GM18526 (cell line): ENCODE results near the gene LIMCH1.

Experiments used
- POLR2A ChIP-seq: IDR thresholded peaks from 3 replicates; pipeline ENCODE4 v1.6.1; 2011; ENCODE audit not compliant: insufficient read length; ENCODE audit errors: extremely low read depth

The LIMCH1 gene

GRCh38 chr4:41517121-41517520 is 20.8 kb upstream of the LIMCH1 start:
- no peak for TF ChIP-seq POLR2A

DNA sequence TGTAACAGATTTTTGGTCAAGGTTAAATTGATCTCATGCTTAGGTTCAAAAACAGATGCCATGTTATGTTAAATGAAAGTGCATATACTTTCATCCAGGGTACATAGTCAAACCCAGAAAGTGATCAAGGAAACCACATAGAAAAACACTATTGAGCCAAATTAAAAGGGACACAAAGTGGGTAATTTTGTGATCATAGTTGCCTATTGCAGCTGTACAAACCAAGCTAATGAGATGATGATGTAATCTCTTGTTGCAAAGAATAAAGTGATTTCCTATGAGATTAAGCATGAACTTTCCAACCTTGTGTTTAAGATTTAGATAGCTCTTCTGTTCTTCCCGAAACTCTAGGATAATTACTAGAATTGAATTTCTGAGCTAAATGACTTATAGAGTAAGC is 20.2 kb upstream of the LIMCH1 start:
- no peak for TF ChIP-seq POLR2A

- TF ChIP-seq POLR2A: no peak
Measured at GRCh38 chr4:41524425-41524824, 13.5 kb upstream of the LIMCH1 start.

DNA sequence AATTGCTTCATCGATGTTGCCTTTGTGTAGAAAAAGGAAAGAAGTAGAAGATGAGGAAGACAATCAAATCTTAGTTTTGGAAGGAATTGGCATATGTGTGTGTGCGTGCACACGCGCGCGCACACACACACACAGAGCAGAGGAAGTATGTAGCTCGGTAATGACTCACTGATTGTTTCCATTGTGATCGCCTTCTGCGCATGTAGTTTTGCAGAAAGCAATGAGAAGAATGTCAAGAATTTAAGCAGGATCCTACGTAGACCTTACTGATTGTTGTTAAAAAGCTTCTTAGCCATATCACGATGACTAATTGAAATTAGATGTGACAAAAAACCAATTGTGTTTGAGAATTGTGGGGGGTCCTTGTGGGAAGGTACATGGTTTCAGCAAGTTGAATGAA is 12.8 kb upstream of the LIMCH1 start:
- no peak for TF ChIP-seq POLR2A

DNA sequence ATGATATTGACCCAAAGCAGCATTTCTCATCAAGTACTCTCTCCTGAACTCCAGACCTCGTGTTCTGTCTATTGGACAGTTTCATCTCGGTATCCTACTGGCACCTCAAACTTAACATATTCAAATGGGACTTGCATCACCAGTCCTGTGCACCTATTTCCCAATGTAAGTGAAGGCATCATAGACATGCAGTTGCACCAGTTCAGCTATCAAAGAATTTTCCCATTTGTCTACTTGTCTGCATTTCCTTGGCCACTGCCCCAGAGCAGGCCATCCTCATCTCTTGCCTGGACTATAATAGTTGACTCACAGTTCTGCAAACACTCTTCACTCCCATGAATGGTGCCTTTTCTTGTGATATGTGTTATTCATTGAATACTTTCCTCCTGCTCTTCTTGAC is 11.3 kb upstream of the LIMCH1 start:
- TF ChIP-seq POLR2A: no peak

DNA sequence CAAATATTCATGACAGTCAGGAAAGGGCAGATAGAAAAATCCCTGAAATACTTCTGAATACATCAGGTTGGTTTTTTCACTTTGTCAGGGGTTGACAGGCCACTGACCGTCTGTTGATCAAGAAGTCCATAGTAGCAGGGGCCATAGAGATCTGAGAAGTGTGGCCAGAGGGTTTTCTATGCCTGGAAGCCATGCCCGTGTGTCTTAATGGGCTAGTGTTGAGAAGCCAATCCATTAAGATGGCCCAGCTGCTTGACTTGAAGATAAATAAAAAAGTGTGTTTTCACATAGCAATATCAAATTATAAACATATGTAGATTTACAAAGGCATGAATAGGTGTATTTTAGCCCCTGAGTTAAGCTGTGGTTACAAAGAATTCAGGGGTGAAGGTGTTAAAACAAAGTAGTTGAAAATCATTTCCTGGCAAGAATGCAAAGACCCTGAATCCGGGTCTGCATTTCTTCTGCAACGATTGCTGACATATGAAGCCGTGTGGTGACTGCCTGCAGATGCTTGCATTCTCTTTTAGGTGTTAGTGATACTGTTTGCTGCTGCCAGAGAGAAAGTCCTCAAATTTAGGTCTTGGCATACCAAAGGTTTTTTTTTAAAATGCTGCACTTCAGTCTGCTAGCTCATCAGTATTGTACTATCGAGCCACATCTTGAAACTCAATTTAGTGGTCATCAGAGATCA is 9.3 kb upstream of the LIMCH1 start:
- TF ChIP-seq POLR2A: no peak

- no peak for TF ChIP-seq POLR2A
Measured at GRCh38 chr4:41530741-41531140, 7.2 kb upstream of the LIMCH1 start.

DNA sequence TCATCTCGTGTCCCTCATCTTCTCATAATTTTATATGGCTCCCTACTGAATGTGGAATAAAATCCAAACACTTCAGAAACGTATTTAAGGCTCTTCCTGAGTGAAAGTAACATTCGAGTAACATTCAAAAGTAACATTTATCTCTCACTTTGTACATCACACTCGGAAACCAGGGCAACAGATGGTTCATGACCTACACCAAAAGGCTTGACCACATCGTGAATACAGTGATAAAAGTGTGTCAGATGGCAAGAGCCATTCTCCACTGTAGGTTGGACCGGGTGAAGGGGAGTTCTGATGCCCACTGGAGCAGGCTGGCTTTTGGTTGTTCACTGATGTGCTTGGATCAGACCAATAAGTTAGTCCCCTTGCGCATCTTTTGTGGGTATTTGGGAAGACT is 5.6 kb upstream of the LIMCH1 start:
- TF ChIP-seq POLR2A: no peak

GRCh38 chr4:41532882-41533281 is 5.1 kb upstream of the LIMCH1 start:
- TF ChIP-seq POLR2A: no peak

- TF ChIP-seq POLR2A: no peak
Measured at GRCh38 chr4:41533680-41534079, 4.3 kb upstream of the LIMCH1 start.

DNA sequence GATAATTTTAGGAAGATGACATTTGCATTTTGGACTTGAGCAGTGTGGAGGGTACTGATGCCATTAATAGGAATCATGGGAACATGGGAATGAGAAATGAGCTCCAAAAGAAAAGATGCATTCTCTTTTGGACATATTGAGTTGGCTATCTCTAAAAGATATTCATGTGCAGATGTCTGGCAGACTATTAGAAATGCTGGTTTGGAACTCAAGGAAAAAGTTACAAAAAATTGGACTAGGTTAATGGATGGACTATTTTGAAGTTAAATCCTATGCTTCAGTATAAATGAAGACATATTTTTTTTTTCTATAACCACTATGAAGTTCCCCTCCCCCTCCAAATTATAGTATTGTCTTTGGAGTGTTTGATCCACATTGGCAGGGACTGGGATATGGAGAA is 3.6 kb upstream of the LIMCH1 start:
- TF ChIP-seq POLR2A: no peak

GRCh38 chr4:41535911-41536371 is 2.0 kb upstream of the LIMCH1 start:
- TF ChIP-seq POLR2A: no peak

DNA sequence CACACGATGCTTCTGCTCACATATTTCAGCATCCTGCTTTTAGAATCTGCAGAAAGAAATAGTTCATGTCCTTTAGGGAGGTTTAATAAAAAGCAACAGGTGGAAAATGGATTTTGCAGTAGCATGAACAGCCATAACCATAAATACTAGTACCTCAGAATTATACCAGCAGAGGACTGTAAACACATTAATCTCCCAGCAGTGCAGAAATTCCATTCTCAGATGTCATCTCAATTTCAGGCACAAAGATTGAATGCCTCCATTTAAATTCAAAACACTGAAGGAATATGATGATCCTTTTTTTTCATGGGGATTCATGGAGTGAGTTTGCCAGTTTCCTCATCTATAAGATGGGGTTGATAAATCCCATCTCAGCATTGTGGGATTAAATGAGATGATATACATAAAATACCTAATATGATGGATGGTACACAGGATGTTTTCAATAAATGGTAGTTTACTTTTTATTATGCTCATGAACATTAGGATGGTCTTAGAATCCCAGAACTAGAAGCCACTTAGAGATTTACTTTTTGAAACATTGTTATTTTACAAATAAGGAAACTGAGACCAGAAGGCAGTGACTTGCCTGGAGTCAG is 566 bp upstream of the LIMCH1 start:
- TF ChIP-seq POLR2A: no peak

DNA sequence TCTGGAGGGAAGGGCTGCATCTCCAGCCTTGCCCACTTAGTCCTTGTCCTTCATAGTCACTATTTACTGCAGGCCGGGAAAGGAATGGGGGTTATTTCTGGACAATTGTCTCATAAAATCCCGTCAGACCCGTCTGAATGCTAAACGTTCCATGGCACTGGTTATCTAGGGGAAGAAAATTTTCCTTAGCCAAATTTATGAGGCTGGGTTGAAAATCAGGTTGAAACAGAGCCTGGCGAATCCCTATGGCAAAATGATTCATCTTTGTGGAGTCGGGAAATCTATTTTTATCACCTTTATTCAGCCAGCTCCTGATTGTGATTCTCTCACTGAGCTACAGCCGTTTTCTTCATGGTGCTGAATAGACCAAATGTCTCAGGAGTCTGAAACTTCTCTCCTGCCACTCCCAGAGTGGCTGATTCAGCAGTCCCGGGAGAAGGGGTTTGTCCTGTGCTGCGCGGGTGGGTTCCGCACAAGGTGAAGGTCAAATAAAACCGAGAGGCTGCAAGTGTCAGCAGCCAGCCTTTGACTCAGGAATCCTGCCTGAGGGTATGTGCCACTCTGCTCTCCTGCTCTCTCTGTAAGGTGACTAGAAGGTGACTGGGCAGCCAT is 1.0 kb downstream of the LIMCH1 start:
- TF ChIP-seq POLR2A: no peak

- TF ChIP-seq POLR2A: no peak
Measured at GRCh38 chr4:41539711-41540110, 1.8 kb downstream of the LIMCH1 start.

DNA sequence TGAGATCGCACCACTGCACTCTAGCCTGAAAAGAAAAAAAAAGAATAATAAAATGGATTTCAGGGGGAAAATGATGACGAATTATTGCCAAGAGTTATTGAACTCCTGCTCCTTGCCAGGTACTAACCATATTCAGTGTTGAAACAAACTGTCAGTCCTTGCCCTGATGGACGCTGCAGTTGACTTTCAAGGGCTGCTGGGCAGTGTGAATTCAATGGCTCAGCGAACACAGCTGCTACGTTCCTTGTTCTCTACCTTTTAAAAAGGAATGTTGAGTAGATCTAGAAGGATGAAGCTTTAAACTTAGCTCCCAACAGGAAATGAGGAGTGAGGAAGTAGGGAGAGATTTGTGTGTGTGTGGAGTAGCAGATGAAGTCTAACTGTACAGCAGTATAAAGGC is 2.7 kb downstream of the LIMCH1 start:
- no peak for TF ChIP-seq POLR2A

GRCh38 chr4:41541687-41542094 is 3.7 kb downstream of the LIMCH1 start:
- TF ChIP-seq POLR2A: no peak

DNA sequence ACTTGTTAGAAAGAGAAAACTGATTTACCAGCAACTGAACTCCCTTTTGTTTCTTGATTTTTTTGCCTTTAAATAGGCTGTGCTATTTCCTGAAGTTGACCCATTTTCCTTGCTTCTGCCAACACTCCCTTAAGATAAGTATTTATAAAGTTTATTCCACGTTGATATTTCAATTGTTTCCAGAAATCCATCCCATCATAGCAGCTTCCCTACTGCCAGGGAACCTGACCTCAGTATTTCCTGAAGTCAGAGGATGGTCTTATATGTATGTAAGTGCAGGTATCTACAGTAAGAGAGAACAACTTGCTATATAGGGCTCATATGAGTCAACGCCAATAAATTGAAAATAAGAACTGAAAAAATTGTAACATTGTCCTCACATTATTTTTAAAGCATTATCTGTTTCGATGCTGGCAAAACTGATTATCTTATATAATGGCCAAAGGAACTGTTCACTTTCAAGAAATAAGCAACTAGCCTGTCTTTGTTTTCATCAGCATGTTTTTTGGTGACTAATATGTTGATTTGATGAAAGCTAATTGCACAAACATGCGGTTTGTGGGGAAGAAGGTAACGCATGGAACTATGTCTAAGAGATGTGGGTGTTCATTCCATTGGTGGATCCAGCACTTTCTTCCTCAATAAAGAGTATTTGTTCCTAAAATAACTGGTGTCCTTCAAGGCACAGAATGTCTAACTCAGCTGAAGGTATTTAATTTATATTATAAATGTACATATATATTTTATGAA is 4.7 kb downstream of the LIMCH1 start:
- no peak for TF ChIP-seq POLR2A
